ENCODE data around the gene ADGRA1.

GRCh38 chr10:133097961-133098360 is 10.2 kb downstream of the ADGRA1 start:
- TF ChIP-seq CTCF (conservative IDR thresholded peaks at IDR 0.05; ENCODE audit: low read depth in 2 of 2): no peak
- TF ChIP-seq POLR2AphosphoS5 (IDR thresholded peaks at IDR 0.05; ENCODE audit: low read depth): no peak
- TF ChIP-seq, protein P1, sequence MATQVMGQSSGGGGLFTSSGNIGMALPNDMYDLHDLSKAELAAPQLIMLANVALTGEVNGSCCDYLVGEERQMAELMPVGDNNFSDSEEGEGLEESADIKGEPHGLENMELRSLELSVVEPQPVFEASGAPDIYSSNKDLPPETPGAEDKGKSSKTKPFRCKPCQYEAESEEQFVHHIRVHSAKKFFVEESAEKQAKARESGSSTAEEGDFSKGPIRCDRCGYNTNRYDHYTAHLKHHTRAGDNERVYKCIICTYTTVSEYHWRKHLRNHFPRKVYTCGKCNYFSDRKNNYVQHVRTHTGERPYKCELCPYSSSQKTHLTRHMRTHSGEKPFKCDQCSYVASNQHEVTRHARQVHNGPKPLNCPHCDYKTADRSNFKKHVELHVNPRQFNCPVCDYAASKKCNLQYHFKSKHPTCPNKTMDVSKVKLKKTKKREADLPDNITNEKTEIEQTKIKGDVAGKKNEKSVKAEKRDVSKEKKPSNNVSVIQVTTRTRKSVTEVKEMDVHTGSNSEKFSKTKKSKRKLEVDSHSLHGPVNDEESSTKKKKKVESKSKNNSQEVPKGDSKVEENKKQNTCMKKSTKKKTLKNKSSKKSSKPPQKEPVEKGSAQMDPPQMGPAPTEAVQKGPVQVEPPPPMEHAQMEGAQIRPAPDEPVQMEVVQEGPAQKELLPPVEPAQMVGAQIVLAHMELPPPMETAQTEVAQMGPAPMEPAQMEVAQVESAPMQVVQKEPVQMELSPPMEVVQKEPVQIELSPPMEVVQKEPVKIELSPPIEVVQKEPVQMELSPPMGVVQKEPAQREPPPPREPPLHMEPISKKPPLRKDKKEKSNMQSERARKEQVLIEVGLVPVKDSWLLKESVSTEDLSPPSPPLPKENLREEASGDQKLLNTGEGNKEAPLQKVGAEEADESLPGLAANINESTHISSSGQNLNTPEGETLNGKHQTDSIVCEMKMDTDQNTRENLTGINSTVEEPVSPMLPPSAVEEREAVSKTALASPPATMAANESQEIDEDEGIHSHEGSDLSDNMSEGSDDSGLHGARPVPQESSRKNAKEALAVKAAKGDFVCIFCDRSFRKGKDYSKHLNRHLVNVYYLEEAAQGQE (IDR thresholded peaks at IDR 0.05; ENCODE audit: unreplicated experiment): no peak
- TF ChIP-seq EZH2 (IDR thresholded peaks at IDR 0.05; ENCODE audit: low read depth, unreplicated experiment): no peak
- TF ChIP-seq JUNB (IDR thresholded peaks at IDR 0.05; ENCODE audit: unreplicated experiment): no peak
- no peak for TF ChIP-seq CREB1 (CRISPR knock-in tag; IDR thresholded peaks at IDR 0.05; ENCODE audit: low read depth)
- no peak for TF ChIP-seq ETS1 (IDR thresholded peaks at IDR 0.05)
- no peak for TF ChIP-seq ZNF114 (CRISPR knock-in tag; IDR thresholded peaks at IDR 0.05)
- TF ChIP-seq EZH2phosphoT487 (IDR thresholded peaks at IDR 0.05; ENCODE audit: unreplicated experiment): no peak
- no peak for TF ChIP-seq ZNF462 (CRISPR knock-in tag; IDR thresholded peaks at IDR 0.05)
- TF ChIP-seq NANOG (IDR thresholded peaks at IDR 0.05; ENCODE audit: borderline replicate concordance): no peak
- no peak for TF ChIP-seq STAT1 (IDR thresholded peaks at IDR 0.05; ENCODE audit: unreplicated experiment)
